ENCODE data around the gene TMC3. TPM values are rescaled to one million over a fixed set of nuclear protein-coding genes. Genes with fewer than 3 reads are reported as not detected.

Gene TMC3
- total and polyA plus RNA-seq, 12 donors: 0.03 to 0.08 (median 0.04) TPM; not detected in 9

- intact Hi-C loops (cut with DNase I): no loop called here
- no peak overlapping the region for H3K4me3 ChIP-seq
- H3K27ac ChIP-seq: no peak overlapping the region
- H3K27me3 ChIP-seq: no peaks in the 10 kb centered on the region
- TF ChIP-seq POLR2A (IDR thresholded peaks at IDR 0.05) (no peak), CTCF (IDR thresholded peaks at IDR 0.05) (no peak)
- 83 to 95% (median 89%) methylated on average over 6 of the region's 6 CpGs for WGBS, 4 donors
- no peaks in the 10 kb centered on the region for H3K4me1 ChIP-seq (replicated peaks in 1 of 2)
- no peak for DNase-seq
- no peaks in the 10 kb centered on the region for H3K9me3 ChIP-seq (replicated peaks in 1 of 3)
- H3K36me3 ChIP-seq (replicated peaks in 1 of 2): no peaks in the 10 kb centered on the region
Observed at GRCh38 chr15:81358248-81358647, 15.8 kb downstream of the TMC3 start.

- no peaks in the 10 kb centered on the region for H3K27me3 ChIP-seq
- no peak for DNase-seq
- TF ChIP-seq CTCF (IDR thresholded peaks at IDR 0.05) (no peak), POLR2A (IDR thresholded peaks at IDR 0.05) (no peak)
- H3K27ac ChIP-seq: no peak overlapping the region
- no peaks in the 10 kb centered on the region for H3K9me3 ChIP-seq (replicated peaks in 1 of 3)
- 58 to 78% (median 76%) methylated on average over 5 to 6 of the region's 6 CpGs for WGBS, 4 donors
- H3K4me1 ChIP-seq (replicated peaks in 1 of 2): no peaks in the 10 kb centered on the region
- no peak overlapping the region for H3K4me3 ChIP-seq
- H3K36me3 ChIP-seq (replicated peaks in 1 of 2): no peaks in the 10 kb centered on the region
- intact Hi-C loops (cut with DNase I): no loop called here
Observed at GRCh38 chr15:81357180-81357686, 16.8 kb downstream of the TMC3 start.

- Histone ChIP-seq H3K4me1 (replicated peaks in 1 of 2) (no peaks in the 10 kb centered on the region), H3K27me3 (no peaks in the 10 kb centered on the region), H3K27ac (no peak overlapping the region), H3K4me3 (no peak overlapping the region), H3K36me3 (replicated peaks in 1 of 2) (no peaks in the 10 kb centered on the region), H3K9me3 (replicated peaks in 1 of 3) (no peaks in the 10 kb centered on the region)
- DNase-seq: no peak
- TF ChIP-seq CTCF (IDR thresholded peaks at IDR 0.05): no peak
- TF ChIP-seq POLR2A (IDR thresholded peaks at IDR 0.05): no peak
- intact Hi-C loops (cut with DNase I): no loop called here
- WGBS, 4 donors: 64 to 88% (median 73%) methylated on average over 2 to 5 of the region's 5 CpGs
Observed at GRCh38 chr15:81356252-81356651, 17.8 kb downstream of the TMC3 start.

GRCh38 chr15:81351651-81352050 is 22.4 kb downstream of the TMC3 start:
- Histone ChIP-seq H3K4me1 (replicated peaks in 1 of 2) (no peaks in the 10 kb centered on the region), H3K36me3 (replicated peaks in 1 of 2) (no peaks in the 10 kb centered on the region), H3K4me3 (no peak overlapping the region), H3K9me3 (replicated peaks in 1 of 3) (no peaks in the 10 kb centered on the region), H3K27ac (no peak overlapping the region), H3K27me3 (no peaks in the 10 kb centered on the region)
- 68 to 74% (median 73%) methylated on average over 5 of the region's 5 CpGs for WGBS, 4 donors
- DNase-seq: no peak
- intact Hi-C loops (cut with DNase I): no loop called here
- TF ChIP-seq POLR2A (IDR thresholded peaks at IDR 0.05) (no peak), CTCF (IDR thresholded peaks at IDR 0.05) (no peak)

Data from adrenal gland (tissue), 12 donors.